Measurements from ENCODE around the gene HABP2.

HABP2 gene

GRCh38 chr10:113552701-113553100 lies at the start of gene HABP2:
HABP2 (plus strand) TSS chr10:113553053; CDS start chr10:113553122, 69 bp downstream.
- in situ Hi-C loops (cut with MboI; ENCODE audit: low sequenced_read_pairs), result no loop called here

GRCh38 chr10:113503930-113504329 lies 48.9 kb upstream of the HABP2 start:
- in situ Hi-C loops (cut with MboI; ENCODE audit: low sequenced_read_pairs), result no loop called here

GRCh38 chr10:113504423-113504822 lies 48.4 kb upstream of the HABP2 start:
- in situ Hi-C loops (cut with MboI; ENCODE audit: low sequenced_read_pairs), result no loop called here

- in situ Hi-C loops (cut with MboI; ENCODE audit: low sequenced_read_pairs), result no loop called here
Measured at GRCh38 chr10:113506476-113506875, 46.4 kb upstream of the HABP2 start.

GRCh38 chr10:113511419-113511818 lies 41.4 kb upstream of the HABP2 start:
- in situ Hi-C loops (cut with MboI; ENCODE audit: low sequenced_read_pairs), result no loop called here

GRCh38 chr10:113515161-113515560 lies 37.7 kb upstream of the HABP2 start:
- in situ Hi-C loops (cut with MboI; ENCODE audit: low sequenced_read_pairs), result no loop called here

GRCh38 chr10:113515601-113516000 lies 37.3 kb upstream of the HABP2 start:
- in situ Hi-C loops (cut with MboI; ENCODE audit: low sequenced_read_pairs), result no loop called here

GRCh38 chr10:113516061-113516460 lies 36.8 kb upstream of the HABP2 start:
- in situ Hi-C loops (cut with MboI; ENCODE audit: low sequenced_read_pairs), result no loop called here

- in situ Hi-C loops (cut with MboI; ENCODE audit: low sequenced_read_pairs), result no loop called here
Measured at GRCh38 chr10:113517165-113517900, 35.5 kb upstream of the HABP2 start.

GRCh38 chr10:113517901-113518260 lies 35.0 kb upstream of the HABP2 start:
- in situ Hi-C loops (cut with MboI; ENCODE audit: low sequenced_read_pairs), result no loop called here

- in situ Hi-C loops (cut with MboI; ENCODE audit: low sequenced_read_pairs), result no loop called here
Measured at GRCh38 chr10:113518415-113518814, 34.4 kb upstream of the HABP2 start.

GRCh38 chr10:113518816-113519591 lies 33.8 kb upstream of the HABP2 start:
- in situ Hi-C loops (cut with MboI; ENCODE audit: low sequenced_read_pairs), result no loop called here

- in situ Hi-C loops (cut with MboI; ENCODE audit: low sequenced_read_pairs), result no loop called here
Measured at GRCh38 chr10:113519681-113520115, 33.2 kb upstream of the HABP2 start.

- in situ Hi-C loops (cut with MboI; ENCODE audit: low sequenced_read_pairs), result no loop called here
Measured at GRCh38 chr10:113520261-113520660, 32.6 kb upstream of the HABP2 start.

GRCh38 chr10:113520690-113521474 lies 32.0 kb upstream of the HABP2 start:
- in situ Hi-C loops (cut with MboI; ENCODE audit: low sequenced_read_pairs), result no loop called here

GRCh38 chr10:113521475-113521795 lies 31.4 kb upstream of the HABP2 start:
- in situ Hi-C loops (cut with MboI; ENCODE audit: low sequenced_read_pairs), result no loop called here

GRCh38 chr10:113522460-113522859 lies 30.4 kb upstream of the HABP2 start:
- in situ Hi-C loops (cut with MboI; ENCODE audit: low sequenced_read_pairs), result no loop called here

GRCh38 chr10:113523071-113523470 lies 29.8 kb upstream of the HABP2 start:
- in situ Hi-C loops (cut with MboI; ENCODE audit: low sequenced_read_pairs), result no loop called here

- in situ Hi-C loops (cut with MboI; ENCODE audit: low sequenced_read_pairs), result no loop called here
Measured at GRCh38 chr10:113523628-113524027, 29.2 kb upstream of the HABP2 start.

- in situ Hi-C loops (cut with MboI; ENCODE audit: low sequenced_read_pairs), result no loop called here
Measured at GRCh38 chr10:113524120-113524519, 28.7 kb upstream of the HABP2 start.

All from hTERT RPE-1 (cell line).